KOPT-K1 (cell line): ENCODE data around the gene SPATA6.
"Not testable (repeated sequence)": the region's sequence is repeated elsewhere in the genome, so short reads cannot be mapped to it uniquely, and the experiment has no call there.

Experiments
- H3K27ac ChIP-seq: fragments of 200-600 bp; sonication (generic); 2 replicates; pipeline ENCODE4 v1.5.1; 2016; ENCODE audit warnings: antibody characterized with exemption, mild to moderate bottlenecking, low read depth, low read length; ENCODE audit not compliant: poor library complexity, severe bottlenecking
- H3K36me3 ChIP-seq: fragments of 200-600 bp; sonication (generic); 2 replicates; pipeline ENCODE4 v1.5.1; 2017; ENCODE audit warnings: antibody characterized with exemption, mild to moderate bottlenecking, low read length, moderate library complexity; ENCODE audit not compliant: insufficient read depth
- H3K9me3 ChIP-seq: fragments of 200-600 bp; sonication (generic); 2 replicates; pipeline ENCODE4 v1.5.1; 2017; ENCODE audit warnings: antibody characterized with exemption, low read length, mild to moderate bottlenecking; ENCODE audit not compliant: insufficient read depth, poor library complexity, severe bottlenecking

The SPATA6 gene

DNA sequence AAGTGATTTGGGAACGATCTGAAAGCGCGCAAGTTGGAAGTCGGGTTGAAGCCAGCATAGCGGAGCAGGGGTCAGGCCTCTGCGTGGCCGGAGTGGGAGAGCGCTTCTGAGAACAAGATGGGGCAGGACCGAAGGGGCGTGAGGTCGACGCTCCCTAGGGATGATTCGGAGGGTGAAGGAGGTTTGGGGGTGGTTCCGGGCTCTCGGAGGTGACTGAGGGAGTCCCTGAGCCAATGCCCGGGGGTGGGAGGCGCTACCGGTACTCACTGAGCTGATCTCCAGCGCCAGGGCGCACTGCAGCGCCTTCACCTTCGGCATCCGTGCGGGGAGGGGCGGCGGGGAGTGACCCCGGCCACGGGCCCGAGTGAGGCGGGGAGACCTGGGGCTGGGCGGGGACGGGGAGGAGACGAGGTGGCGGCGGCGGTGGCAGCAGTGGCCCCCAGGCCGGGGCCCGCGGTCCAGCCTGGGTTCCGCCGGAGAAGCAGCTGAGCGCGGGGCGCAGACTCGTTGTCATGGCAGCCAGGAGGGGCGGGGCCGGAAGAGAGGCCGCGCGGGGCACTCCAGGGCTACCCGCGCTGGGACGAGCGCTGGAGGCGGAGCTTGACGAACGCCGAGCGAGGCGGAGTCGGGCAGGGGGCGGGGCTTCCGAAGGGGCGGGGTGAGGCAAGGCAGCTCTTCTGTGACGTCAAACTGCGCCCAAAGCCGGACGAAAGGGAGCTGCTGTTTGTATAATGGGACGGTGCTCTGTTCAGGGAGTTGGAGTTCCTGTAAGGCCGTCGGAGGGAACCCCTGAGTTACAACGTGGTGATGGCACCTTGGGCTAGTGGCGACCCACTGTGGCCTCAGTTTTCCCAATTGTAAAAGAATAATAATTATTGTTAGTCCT lies at the start of gene SPATA6:
TSS of gene SPATA6 (minus strand) at position 514 of the 886 bp plus-strand sequence. CDS start at position 318, 196 bp downstream.
- H3K36me3 ChIP-seq: no peaks in the 10 kb centered on the region
- no peak within 1 kb of the TSS for H3K27ac ChIP-seq
- peaks cover 4% of the 10 kb centered on the region for H3K9me3 ChIP-seq

DNA sequence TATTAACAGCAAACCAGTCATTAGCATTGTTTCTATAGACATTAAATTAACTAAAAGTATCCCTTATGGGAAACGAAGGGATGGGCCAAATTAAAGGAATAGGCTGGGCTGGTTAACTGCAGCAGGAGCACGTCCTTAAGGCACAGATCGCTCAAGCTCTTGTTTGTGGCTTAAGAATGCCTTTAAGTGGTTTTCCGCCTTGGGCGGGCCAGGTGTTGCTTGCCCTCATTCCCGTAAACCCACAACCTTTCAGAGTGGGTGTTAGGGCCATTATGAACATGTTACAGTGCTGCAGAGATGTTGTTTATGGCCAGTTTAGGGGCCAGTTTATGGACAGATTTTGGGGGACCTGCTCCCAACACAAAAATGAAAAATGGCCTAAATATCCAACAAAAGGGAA lies 47.9 kb upstream of the SPATA6 start:
- H3K27ac ChIP-seq, H3K9me3 ChIP-seq, H3K36me3 ChIP-seq: not testable (repeated sequence)

GRCh38 chr1:48506870-48507269 lies 34.9 kb upstream of the SPATA6 start:
- H3K36me3 ChIP-seq: no peaks in the 10 kb centered on the region
- H3K27ac ChIP-seq: no peak overlapping the region
- no peaks in the 10 kb centered on the region for H3K9me3 ChIP-seq

- no peak overlapping the region for H3K27ac ChIP-seq
- no peaks in the 10 kb centered on the region for H3K9me3 ChIP-seq
- no peaks in the 10 kb centered on the region for H3K36me3 ChIP-seq
These were observed 28.8 kb upstream of the SPATA6 start for GRCh38 chr1:48500541-48501450.

DNA sequence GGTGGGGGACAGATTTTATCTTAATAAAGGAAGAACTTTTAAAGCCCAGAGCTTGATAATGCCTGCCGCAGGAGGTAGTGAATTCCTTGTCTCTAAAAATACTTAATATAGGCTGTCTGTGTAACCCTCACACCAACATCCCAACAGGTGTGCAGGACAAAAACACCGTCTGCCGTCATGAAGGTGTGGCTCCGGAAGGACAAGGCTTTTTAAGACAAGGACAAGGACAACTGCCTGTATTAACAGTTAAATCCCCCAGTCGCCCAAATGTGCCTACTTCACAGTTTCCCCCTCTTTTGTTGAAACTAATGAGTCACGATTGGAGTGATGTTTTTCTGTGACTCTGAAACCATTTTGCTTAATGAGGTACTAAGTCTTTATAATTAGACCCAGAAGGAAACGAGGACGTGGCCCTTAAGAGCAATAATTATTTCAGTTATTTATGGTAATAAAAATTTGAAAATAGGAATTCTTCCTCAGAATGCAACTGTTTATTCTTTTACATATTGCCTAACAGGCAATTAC lies 27.3 kb upstream of the SPATA6 start:
- H3K36me3 ChIP-seq: no peaks in the 10 kb centered on the region
- no peaks in the 10 kb centered on the region for H3K9me3 ChIP-seq
- H3K27ac ChIP-seq: no peak overlapping the region

DNA sequence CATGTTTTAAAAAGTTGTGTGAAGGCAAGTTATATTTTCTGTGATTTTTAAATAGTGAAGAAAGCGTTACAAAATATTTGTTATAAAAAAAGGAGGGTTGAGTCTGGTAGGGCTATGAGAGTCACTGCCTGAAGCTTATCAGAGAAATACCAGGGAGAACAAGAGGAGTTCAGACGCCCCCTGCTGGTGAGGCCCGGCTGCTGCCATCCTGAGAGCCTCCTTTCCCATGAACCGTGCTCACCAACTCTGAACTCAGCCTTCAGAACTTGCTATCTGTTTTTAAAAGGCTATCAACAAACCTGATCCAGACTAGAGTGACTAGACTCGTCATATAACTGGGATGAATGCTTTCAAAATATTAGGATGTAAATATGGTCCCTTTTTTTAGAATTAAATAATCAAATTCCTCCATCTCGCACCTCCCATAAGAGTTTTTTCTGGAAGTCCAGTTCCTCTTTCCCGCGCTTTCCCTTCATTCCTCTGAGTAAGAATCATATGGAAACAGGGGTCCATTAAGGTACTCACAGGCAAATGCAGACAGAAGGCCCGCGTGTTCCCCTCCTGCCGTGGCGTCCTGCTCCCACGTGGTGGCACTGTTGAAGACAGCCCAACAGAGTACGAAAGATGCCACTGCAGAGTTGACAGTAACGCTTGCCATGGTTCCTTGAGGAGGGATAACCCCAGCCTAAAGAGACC lies 26.2 kb upstream of the SPATA6 start:
- no peaks in the 10 kb centered on the region for H3K9me3 ChIP-seq
- no peaks in the 10 kb centered on the region for H3K36me3 ChIP-seq
- no peak overlapping the region for H3K27ac ChIP-seq

DNA sequence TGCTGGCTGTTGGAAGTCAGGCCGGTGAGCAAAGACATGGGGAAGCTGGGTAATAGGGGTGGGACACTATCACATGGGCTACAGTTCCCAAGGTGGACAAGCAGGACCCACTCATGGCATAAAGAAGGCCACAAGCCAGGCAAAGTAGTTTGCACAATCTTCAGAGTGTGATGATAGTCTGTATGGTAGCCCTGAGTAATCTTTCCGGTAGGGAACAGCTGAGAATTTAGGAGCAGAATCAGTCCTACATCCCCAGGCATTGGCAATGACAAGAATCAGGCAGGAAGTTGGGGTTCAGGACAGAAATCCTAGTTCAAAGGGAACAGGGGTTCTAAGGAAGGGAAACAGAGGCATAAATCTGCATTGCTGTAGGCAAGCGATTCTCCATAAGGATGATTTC lies 23.9 kb upstream of the SPATA6 start:
- Histone ChIP-seq H3K27ac (no peak overlapping the region), H3K9me3 (no peaks in the 10 kb centered on the region), H3K36me3 (no peaks in the 10 kb centered on the region)

DNA sequence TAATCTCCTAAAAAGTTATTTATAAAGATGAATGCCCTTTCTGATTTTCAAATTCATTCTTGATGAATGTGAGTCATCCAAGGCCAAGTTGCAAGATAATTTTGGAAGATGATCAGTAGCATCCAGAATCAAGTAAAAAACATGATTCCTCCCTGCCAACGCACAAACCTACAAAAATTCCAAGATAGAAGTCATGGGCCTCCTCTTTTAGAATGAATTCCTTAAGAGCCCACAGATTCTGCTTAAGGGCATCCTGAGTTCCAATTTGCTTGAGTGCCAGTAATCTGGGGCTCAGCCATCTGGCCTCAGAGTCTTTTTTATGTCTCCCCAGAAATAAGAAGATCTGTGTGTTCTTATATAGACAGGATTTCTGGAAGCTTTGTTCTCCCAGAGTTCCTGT lies 23.2 kb upstream of the SPATA6 start:
- no peak overlapping the region for H3K27ac ChIP-seq
- H3K36me3 ChIP-seq: no peaks in the 10 kb centered on the region
- H3K9me3 ChIP-seq: no peaks in the 10 kb centered on the region

DNA sequence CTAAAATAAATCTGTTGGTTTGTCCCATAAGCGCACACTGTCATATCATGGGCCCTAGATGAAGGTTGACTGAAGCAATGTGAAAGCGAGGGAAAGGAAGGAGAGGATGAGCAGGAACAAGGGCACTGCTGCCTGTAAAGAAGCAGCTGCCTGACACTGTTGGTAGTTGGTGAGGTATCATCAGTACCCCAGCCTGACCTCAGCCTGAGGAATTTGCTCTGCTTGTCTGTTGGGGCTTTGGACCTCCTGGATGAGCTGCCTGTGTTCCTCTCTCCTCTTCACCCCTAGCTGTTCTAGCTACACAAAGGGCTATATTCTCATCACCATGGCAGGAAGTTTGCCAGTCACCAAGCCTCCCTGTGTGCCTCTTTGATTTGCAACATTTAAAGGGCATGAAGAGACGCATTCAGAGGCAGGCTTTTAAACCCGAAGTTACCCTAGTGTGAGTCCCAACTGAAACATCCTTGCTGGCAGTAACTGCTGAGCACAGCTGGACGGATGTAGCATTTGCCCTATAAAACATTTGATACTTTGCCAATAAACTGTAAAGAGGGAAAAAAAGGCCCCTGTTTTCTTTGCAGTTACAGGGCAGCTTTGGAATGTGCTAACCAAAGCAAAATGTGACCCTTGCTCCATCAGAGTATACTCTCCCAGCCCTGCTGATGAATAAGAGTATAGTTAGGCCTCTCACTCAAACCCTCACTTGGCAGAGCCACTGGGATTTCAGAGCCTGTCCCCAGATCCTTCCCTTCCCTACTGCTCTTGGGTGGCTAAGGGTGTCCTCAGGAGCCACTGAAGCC lies 22.2 kb upstream of the SPATA6 start:
- no peak overlapping the region for H3K27ac ChIP-seq
- no peaks in the 10 kb centered on the region for H3K36me3 ChIP-seq

DNA sequence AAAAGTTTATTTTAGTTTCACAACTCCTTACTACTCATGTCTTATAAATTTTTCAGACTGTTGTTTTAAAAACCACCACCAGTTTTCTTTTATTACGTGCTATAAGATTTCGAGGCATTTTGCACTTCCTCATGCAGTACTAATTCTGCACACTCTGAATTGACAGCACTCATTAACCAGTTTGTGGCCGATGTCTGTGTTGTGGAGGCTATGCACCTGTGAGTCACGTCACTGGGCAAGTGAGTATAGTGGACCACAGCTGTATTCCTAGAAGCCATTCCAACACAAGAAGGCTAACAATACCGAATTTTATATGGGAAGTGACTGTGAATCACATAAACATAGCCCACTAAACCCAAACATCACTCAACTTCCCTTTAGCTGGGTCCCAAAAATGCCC lies 21.0 kb upstream of the SPATA6 start:
- no peak overlapping the region for H3K27ac ChIP-seq
- no peaks in the 10 kb centered on the region for H3K9me3 ChIP-seq
- H3K36me3 ChIP-seq: no peaks in the 10 kb centered on the region

More for the DNA sequence above, 22.2 kb upstream of the SPATA6 start:
- no peaks in the 10 kb centered on the region for H3K9me3 ChIP-seq

GRCh38 chr1:48492392-48492791 lies 20.4 kb upstream of the SPATA6 start:
- no peaks in the 10 kb centered on the region for H3K36me3 ChIP-seq
- H3K9me3 ChIP-seq: no peaks in the 10 kb centered on the region
- no peak overlapping the region for H3K27ac ChIP-seq

- Histone ChIP-seq H3K27ac (no peak overlapping the region), H3K9me3 (no peaks in the 10 kb centered on the region), H3K36me3 (no peaks in the 10 kb centered on the region)
These were observed 16.7 kb upstream of the SPATA6 start for GRCh38 chr1:48488721-48489120.

- no peak overlapping the region for H3K27ac ChIP-seq
- no peaks in the 10 kb centered on the region for H3K36me3 ChIP-seq
- peaks cover 4% of the 10 kb centered on the region for H3K9me3 ChIP-seq
These were observed 8.5 kb upstream of the SPATA6 start for GRCh38 chr1:48480504-48480903.

GRCh38 chr1:48480023-48480422 lies 8.0 kb upstream of the SPATA6 start:
- not testable (repeated sequence) for H3K36me3 ChIP-seq, H3K27ac ChIP-seq, H3K9me3 ChIP-seq
